ENCODE results near the gene BBS1.

- TF ChIP-seq CTCF (IDR thresholded peaks at IDR 0.05 in 2 of 3, conservative IDR thresholded peaks at IDR 0.05 in 1 of 3; ENCODE audit: borderline replicate concordance in 1 of 3, insufficient read depth in 1 of 3, low read depth in 2 of 3, low read length in 2 of 3) (no peak), ZBTB33 (IDR thresholded peaks at IDR 0.05; ENCODE audit: extremely low read depth, insufficient replicate concordance, low read length) (no peak), SP1 (IDR thresholded peaks at IDR 0.05; ENCODE audit: low read depth) (no peak), POLR2A (IDR thresholded peaks at IDR 0.05; ENCODE audit: borderline replicate concordance, extremely low read depth, insufficient read depth, insufficient read length) (no peak), SRF (IDR thresholded peaks at IDR 0.05; ENCODE audit: low read depth) (no peak)
Measured at GRCh38 chr11:66561178-66561974, 50.9 kb downstream of the BBS1 start.
